Ascending aorta (tissue), 2 donors: Measurements from ENCODE around the gene A2ML1. TPM values are rescaled to one million over a fixed set of nuclear protein-coding genes. Genes with fewer than 3 reads are reported as not detected.
"Not testable (repeated sequence)": the region's sequence is repeated elsewhere in the genome, so short reads cannot be mapped to it uniquely, and the experiment has no call there.

Experiments used
- DNase-seq, 2 donors: peaks; one replicate each; pipeline ENCODE4 v3.0.0-alpha.2; 2019; ENCODE audit warnings: low spot score in 2 of 2
- H3K27ac ChIP-seq, 2 donors: fragments of 200-600 bp; sonication (generic); one replicate each; pipeline ENCODE4 v1.5.1; 2016 to 2017; ENCODE audit warnings: mild to moderate bottlenecking in 1 of 2
- H3K27me3 ChIP-seq: fragments of 200-600 bp; sonication (generic); one replicate; pipeline ENCODE4 v1.5.1; 2017
- H3K36me3 ChIP-seq, 2 donors: fragments of 200-600 bp; sonication (generic); one replicate each; pipeline ENCODE4 v1.5.1; 2016
- H3K4me1 ChIP-seq, 2 donors: fragments of 200-600 bp; sonication (generic); one replicate each; pipeline ENCODE4 v1.5.1; 2016 to 2017; ENCODE audit warnings: mild to moderate bottlenecking in 1 of 2
- H3K4me3 ChIP-seq, 2 donors: fragments of 200-600 bp; sonication (generic); one replicate each; pipeline ENCODE4 v1.5.1; 2016 to 2017; ENCODE audit warnings: mild to moderate bottlenecking in 1 of 2
- H3K9me3 ChIP-seq, 2 donors: fragments of 200-600 bp; sonication (generic); one replicate each; pipeline ENCODE4 v1.5.1; 2016
- intact Hi-C: fragments of 100-400 bp; cut with DNase I; formaldehyde crosslinking; loops from one replicate; pipeline ENCODE4 v1.15.1; 2023
- total RNA-seq: library from RNA; depleted of rRNA; stranded (reverse); fragments of >200 nt; gene quantifications from one replicate; pipeline ENCODE4 v1.1.0, GENCODE V29; 2016
- TF ChIP-seq, protein P1 (sequence below), 3 experiments: fragments of 200-600 bp in 2 of 3; fragments of 450-650 bp in 1 of 3; sonication (generic) in 2 of 3; IDR thresholded peaks; one replicate each; pipeline ENCODE4 v1.5.1; 2016 to 2019; ENCODE audit warnings: antibody characterized with exemption in 3 of 3, mild to moderate bottlenecking in 1 of 3, moderate library complexity in 1 of 3

Gene A2ML1
- total RNA-seq, 1 donor from 2014 or later: not detected

DNA sequence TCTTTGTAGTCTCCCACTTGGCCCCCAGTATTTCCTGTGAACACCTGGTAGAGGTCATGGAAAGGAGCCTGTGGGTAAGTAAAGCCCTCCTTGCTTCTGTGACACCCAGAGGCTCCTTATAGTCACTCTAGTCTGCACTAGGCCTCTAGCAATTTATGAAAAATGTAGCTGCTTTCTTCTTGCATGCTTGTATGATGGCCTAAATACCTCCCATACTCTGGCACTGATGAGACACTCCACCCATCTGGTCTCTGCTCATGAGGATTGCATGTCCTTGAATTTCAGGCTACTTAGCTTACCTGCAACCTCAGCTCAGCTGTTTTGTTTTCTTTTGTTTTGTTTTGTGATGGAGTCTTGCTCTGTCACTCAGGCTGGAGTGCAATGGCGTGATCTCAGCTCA, 4.6 kb upstream of the A2ML1 start:
- H3K9me3 ChIP-seq: no peaks in the 10 kb centered on the region
- intact Hi-C loops: no loop called here

DNA sequence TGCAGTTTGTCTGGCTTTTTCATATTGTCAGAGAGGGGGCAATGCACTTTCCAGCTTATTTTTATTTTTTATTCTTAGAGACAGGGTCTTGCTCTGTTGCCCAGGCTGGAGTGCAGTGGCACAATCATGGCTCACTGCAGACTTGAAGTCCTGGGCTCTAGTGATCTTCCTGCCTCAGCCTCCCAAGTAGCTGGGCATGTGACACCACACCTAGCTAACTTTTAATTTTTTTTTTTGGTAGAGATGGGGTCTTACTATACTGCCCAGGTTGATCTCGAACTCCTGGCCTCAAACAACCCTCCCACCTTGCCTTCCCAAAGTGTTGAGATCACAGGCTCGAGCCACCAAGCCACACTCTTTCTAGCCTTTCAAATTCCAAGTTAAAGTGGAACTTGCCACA, 3.9 kb upstream of the A2ML1 start:
- Histone ChIP-seq H3K27me3 (no peaks in the 10 kb centered on the region), H3K9me3 (no peaks in the 10 kb centered on the region), H3K36me3 (no peaks in the 10 kb centered on the region), H3K27ac (no peak overlapping the region), H3K4me3 (no peak overlapping the region), H3K4me1 (no peaks in the 10 kb centered on the region)
- no peak for DNase-seq
- TF ChIP-seq, protein P1, sequence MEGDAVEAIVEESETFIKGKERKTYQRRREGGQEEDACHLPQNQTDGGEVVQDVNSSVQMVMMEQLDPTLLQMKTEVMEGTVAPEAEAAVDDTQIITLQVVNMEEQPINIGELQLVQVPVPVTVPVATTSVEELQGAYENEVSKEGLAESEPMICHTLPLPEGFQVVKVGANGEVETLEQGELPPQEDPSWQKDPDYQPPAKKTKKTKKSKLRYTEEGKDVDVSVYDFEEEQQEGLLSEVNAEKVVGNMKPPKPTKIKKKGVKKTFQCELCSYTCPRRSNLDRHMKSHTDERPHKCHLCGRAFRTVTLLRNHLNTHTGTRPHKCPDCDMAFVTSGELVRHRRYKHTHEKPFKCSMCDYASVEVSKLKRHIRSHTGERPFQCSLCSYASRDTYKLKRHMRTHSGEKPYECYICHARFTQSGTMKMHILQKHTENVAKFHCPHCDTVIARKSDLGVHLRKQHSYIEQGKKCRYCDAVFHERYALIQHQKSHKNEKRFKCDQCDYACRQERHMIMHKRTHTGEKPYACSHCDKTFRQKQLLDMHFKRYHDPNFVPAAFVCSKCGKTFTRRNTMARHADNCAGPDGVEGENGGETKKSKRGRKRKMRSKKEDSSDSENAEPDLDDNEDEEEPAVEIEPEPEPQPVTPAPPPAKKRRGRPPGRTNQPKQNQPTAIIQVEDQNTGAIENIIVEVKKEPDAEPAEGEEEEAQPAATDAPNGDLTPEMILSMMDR (IDR thresholded peaks at IDR 0.05): no peak
- intact Hi-C loops: no loop called here

More for the DNA sequence above, 4.6 kb upstream of the A2ML1 start:
- Histone ChIP-seq H3K36me3 (no peaks in the 10 kb centered on the region), H3K27me3 (no peaks in the 10 kb centered on the region), H3K4me1 (no peaks in the 10 kb centered on the region), H3K27ac (no peak overlapping the region), H3K4me3 (no peak overlapping the region)
- no peak for DNase-seq
- TF ChIP-seq, protein P1 (IDR thresholded peaks at IDR 0.05): no peak

DNA sequence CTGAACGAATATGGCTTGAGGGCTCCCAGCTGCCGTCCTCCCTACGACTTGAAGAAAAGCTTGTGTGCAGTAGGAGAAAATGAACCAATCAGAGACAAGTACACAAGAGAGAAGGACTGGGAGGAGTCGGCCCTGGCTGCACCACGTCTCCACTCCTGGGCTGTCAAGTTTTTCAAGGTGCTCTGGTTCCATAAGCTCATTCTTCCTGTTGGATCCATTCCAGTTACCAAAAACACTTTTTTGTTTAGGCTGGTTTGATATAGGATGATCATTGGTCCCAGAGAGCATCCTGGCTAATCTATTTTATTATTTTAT, 2.8 kb upstream of the A2ML1 start:
- Histone ChIP-seq H3K9me3 (no peaks in the 10 kb centered on the region), H3K36me3 (no peaks in the 10 kb centered on the region), H3K27ac (no peak overlapping the region), H3K4me3 (no peak overlapping the region), H3K4me1 (no peaks in the 10 kb centered on the region), H3K27me3 (no peaks in the 10 kb centered on the region)
- no peak for DNase-seq
- intact Hi-C loops: no loop called here
- TF ChIP-seq, protein P1 (IDR thresholded peaks at IDR 0.05): no peak

DNA sequence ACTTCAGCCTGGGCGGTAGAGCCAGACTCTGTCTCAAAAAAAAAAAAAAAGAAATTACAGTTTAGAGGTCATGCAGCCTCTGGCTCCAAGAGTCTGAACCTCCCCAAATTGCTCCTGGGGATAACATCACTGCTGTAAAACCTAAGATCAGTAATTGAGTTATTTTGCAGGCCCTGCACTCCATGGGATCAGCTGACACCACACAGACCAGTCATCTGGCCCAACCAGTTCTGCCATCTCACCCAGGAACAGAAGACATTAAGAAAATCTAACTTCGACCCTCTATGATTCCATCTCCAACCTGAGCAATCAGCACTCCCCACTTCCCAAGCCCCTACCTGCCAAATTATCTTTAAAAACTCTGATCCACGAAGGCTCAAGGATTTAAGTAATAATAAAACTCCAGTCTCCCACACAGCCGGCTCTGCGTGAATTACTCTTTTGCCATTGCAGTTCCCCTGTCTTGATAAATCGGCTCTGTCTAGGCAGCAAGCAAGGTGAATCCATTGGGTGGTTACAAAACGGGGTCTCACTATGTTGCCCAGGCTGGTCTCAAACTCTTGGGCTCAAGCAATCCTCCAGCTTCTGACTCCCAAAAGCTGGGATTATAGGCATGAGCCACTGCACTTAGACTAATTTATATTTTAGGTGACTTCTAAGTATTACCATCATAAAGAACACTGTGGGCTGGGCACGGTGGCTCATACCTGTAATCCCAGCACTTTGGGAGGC, 1.6 kb upstream of the A2ML1 start:
- intact Hi-C loops, H3K4me3 ChIP-seq, H3K27ac ChIP-seq, DNase-seq, H3K36me3 ChIP-seq, H3K4me1 ChIP-seq, H3K27me3 ChIP-seq, H3K9me3 ChIP-seq: not testable (repeated sequence)

DNA sequence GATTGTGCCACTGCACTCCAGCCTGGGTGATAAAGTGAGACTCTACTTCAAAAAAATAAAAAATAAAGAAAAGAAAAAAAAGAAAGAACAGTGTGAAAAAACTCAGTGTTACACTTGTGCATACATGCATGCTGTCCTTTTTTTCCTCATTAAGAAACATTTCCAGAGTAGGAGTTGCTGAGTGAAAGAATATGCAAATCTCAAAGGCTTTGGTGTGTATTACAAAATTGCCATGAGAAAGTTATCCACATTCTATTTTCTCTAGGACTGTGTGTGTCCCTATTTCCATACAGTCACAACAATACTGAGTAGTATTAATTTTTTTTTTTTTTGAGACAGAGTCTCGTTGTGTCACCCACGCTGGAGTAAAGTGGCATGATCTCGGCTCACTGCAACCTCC, 830 bp upstream of the A2ML1 start:
- Histone ChIP-seq H3K9me3 (no peaks in the 10 kb centered on the region), H3K27me3 (no peaks in the 10 kb centered on the region), H3K4me1 (no peaks in the 10 kb centered on the region), H3K4me3 (no peak overlapping the region), H3K36me3 (no peaks in the 10 kb centered on the region), H3K27ac (no peak overlapping the region)
- DNase-seq: no peak
- TF ChIP-seq, protein P1 (IDR thresholded peaks at IDR 0.05): no peak
- intact Hi-C loops: no loop called here

DNA sequence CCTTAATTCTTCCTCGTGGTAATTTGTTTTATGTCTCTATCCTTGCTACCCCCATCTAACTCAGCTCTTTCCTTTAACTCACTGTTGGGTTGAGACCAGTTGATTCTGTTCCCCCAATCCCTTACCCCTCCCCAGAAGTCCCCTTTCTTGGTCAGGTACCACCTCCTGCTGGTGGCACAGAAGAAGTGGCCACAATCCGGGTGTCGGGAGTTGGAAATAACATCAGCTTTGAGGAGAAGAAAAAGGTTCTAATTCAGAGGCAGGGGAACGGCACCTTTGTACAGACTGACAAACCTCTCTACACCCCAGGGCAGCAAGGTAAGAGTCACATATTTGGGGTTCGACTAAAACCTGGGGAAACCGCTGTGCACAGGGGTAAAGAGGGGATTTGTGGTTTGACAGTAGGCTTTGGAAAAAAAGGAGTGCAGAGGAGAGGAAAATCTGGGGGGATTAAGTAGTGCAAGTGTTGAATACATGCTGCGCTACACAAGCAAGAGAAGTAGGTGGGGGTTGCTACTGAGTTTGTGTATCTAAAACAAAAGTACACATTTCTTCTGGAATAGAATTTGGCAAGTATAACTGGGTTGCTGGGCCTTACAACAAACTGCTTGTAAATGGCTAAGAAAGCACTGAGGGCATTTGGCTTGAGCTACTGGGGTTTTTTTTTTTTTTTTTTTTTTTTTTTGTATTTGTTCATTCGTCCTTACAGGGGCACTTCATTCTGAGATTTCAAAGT, 1.3 kb downstream of the A2ML1 start:
- no peak overlapping the region for H3K4me3 ChIP-seq
- H3K27me3 ChIP-seq: no peaks in the 10 kb centered on the region
- H3K4me1 ChIP-seq: no peaks in the 10 kb centered on the region
- no peaks in the 10 kb centered on the region for H3K36me3 ChIP-seq
- TF ChIP-seq, protein P1 (IDR thresholded peaks at IDR 0.05): peak; percentile 73 to 89 (median 73)
- H3K27ac ChIP-seq: no peak overlapping the region
- intact Hi-C loops: loop anchor here (1.0 to 2.0 kb wide), 2 partner anchors 67 to 141 kb away; no protein-coding TSS in a partner anchor
- H3K9me3 ChIP-seq: no peaks in the 10 kb centered on the region
- no peak for DNase-seq
